Gastroesophageal sphincter (tissue), 3 donors: Measurements from ENCODE around the gene NCAPD3.

Experiments
- CTCF ChIP-seq, 4 experiments: fragments of 200-600 bp in 2 of 4; fragments of 450-650 bp in 2 of 4; sonication (generic) in 1 of 4; IDR thresholded peaks; one replicate each; pipeline ENCODE4 v1.5.1; 2017 to 2019; ENCODE audit warnings: antibody characterized with exemption in 4 of 4, mild to moderate bottlenecking in 2 of 4, moderate library complexity in 2 of 4
- POLR2A ChIP-seq, 2 donors: fragments of 450-650 bp; IDR thresholded peaks; one replicate each; pipeline ENCODE4 v1.6.1; 2017; ENCODE audit warnings: antibody characterized with exemption in 2 of 2, mild to moderate bottlenecking in 2 of 2, moderate library complexity in 1 of 2
- POLR2AphosphoS5 ChIP-seq: sonication (generic); formaldehyde crosslinking; IDR thresholded peaks from one replicate; pipeline ENCODE4 v1.6.1; 2017; ENCODE audit warnings: antibody characterized with exemption

GRCh38 chr11:134157451-134157850, 66.3 kb downstream of the NCAPD3 start:
- TF ChIP-seq POLR2A (IDR thresholded peaks at IDR 0.05) (no peak), POLR2AphosphoS5 (no peak), CTCF (IDR thresholded peaks at IDR 0.05) (no peak)
